ENCODE data around the gene TRAPPC5.

Gene TRAPPC5

GRCh38 chr19:7677669-7678311 lies 2.8 kb upstream of the TRAPPC5 start:
- no peak for DNase-seq

- no peak for DNase-seq
Observed at GRCh38 chr19:7678971-7679751, 1.5 kb upstream of the TRAPPC5 start.

DNA sequence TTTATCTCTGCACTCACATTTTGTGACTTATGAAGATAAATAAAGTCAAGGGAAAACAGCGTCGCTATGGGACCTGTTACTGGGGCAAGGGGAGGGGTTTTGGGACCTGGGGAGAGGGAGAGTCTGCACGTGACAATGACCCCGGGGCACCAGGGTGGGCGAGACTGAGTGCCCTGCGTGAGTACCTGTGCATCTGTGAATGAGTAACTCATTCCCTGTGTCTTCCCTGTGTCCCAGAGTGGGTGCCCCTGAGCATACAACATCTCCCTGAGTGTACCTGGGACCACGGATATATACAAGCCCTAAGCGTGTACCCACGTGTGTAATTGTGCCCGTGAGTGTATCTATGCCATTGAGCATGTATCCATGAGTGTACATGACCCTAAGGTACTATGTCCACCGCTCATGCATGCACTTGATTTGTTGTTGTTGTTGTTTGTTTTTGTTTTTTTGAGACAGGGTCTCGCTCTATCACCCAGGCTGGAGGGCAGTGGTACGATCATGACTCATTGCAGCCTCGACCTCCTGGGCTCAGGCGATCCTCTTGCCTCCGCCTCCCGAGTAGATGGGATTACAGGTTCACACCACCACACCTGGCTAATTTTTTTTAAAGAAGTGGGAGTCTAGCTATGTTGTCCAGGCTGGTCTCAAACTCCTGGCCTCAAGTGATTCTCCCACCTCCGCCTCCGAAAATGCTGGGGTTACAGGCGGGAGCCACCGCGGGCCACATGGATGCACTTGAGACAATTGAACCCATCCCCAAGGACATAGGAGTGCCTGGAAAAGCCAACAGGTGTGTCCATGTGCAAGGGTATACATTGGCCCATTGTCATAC lies 645 bp upstream of the TRAPPC5 start:
- DNase-seq, result no peak

GRCh38 chr19:7681340-7682174 lies 924 bp downstream of the TRAPPC5 start:
- peak; percentile 78 for DNase-seq

DNA sequence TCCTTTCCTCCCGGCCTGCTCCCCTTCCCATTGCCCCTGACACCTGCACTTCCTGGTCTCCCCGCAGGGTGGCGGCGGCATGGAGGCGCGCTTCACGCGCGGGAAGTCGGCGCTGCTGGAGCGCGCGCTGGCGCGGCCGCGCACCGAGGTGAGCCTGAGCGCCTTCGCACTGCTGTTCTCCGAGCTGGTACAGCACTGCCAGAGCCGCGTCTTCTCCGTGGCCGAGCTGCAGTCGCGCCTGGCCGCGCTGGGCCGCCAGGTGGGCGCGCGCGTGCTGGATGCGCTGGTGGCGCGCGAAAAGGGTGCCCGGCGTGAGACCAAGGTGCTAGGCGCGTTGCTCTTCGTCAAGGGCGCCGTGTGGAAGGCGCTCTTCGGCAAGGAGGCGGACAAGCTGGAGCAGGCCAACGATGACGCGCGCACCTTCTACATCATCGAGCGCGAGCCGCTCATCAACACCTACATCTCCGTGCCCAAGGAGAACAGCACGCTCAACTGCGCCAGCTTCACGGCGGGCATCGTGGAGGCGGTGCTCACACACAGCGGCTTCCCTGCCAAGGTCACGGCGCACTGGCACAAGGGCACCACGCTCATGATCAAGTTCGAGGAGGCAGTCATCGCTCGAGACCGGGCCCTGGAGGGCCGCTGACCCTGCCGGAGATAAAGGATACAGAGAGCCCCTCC lies 1.7 kb downstream of the TRAPPC5 start:
- no peak for DNase-seq

GRCh38 chr19:7685546-7686445 lies 5.2 kb downstream of the TRAPPC5 start:
- DNase-seq, result peak; percentile 22

DNA sequence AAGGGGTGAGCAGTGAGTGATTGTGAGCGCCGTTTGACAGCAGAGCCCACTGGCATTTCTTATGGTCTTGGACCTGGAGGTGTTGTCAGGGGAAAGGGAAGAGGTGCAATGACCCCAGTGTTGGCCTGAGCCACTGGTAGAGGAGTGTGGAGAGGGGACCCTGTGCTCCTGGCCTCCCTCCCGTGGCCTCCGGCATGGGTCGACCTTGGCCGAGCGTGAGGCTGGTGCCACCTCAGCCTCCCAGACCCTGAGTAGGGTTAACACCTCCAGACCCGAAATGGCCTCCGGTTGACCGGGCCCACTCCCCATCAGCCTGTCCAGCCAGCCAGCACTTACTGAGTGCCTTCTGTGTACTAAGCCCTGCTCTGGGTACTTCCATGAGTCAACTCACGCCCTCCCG lies 6.5 kb downstream of the TRAPPC5 start:
- DNase-seq, result no peak

DNA sequence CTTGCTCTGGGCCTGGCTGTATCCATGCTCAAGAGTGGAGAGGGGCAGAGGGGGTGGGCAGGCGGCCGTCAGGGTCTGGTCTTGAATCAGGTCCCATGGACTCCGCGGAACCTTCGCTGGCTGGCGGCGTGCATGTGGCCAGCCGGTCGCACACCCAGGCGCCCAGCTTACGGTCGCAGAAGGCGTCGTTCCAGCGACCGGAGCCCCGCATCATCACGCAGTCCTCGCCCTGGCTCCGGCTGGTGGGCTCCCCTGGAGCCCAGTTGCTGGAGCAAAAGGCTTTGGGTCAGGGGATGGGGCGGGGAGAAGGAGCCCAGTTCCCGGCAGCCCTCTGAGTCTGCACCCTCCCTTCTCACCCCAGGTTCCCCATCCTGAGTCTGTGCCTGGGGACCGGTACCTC lies 8.5 kb downstream of the TRAPPC5 start:
- no peak for DNase-seq

GRCh38 chr19:7690779-7691258 lies 10.2 kb downstream of the TRAPPC5 start:
- DNase-seq, result no peak

DNA sequence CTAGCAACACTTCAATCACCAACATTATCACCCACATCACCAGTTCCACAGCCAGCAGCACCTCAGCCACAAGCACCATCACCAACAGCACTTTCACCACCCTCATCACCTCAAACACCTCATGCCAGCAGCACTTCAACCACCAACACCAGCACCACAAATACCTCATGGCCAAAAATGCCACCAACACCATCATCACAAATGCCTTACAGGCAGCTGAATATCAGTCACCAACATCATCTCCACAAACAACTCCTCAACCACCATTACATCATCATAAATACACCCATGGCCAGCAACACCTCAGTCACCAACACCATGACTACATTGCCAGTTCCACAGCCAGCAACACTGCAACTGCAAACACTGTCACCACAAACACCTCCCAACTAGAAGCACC lies 10.9 kb downstream of the TRAPPC5 start:
- no peak for DNase-seq

DNA sequence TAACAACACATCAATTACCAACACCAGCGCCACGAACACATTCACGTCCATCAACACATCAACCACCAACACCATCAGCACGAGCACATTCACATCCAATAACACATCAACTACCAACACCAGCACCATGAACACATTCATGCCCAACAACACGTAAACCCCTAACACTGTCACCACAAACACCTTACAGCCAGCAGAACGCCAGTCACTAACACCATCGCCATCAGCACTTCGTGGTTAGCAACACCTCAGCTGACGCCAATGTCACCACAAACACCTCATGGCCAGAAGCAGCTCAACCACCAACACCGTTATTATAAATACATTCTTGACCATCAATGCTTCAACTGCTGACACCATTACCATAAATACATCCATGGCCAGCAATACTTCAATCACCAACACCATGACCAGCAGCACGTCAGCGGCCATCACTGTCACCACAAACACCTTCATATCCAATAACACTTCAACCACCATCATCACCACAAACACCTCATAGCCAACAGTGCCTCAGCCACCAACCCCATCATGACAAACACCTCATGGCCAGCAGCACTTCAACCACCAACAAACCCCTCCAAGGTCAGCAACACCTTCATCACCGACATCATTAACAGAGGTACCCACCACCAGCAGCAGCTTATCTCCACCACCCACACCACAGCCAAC lies 11.9 kb downstream of the TRAPPC5 start:
- no peak for DNase-seq

DNA sequence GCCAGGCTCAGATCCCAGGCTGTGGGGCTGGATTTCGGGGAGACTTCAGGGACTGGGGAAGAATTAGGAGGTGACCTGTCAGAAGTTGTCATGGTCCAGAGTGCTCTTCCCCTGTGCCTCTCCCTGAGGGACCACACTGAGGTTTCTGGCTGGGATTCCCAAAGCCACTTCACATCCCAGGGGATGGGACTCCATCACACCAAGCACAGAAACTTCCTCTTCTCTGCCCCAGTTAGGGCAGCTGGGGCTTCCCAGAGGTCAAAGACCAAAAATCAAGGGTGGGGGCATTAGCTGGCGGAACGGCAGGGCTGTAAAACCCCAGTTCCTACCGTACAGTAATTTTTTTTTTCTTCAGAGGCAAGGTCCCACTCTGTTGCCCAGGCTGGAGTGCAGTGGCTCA lies 13.9 kb downstream of the TRAPPC5 start:
- no peak for DNase-seq

GRCh38 chr19:7697721-7698287 lies 17.2 kb downstream of the TRAPPC5 start:
- no peak for DNase-seq

GRCh38 chr19:7698583-7698982 lies 17.9 kb downstream of the TRAPPC5 start:
- no peak for DNase-seq

- no peak for DNase-seq
Observed at GRCh38 chr19:7699003-7699402, 18.4 kb downstream of the TRAPPC5 start.

- DNase-seq, result no peak
Observed at GRCh38 chr19:7699417-7700401, 19.1 kb downstream of the TRAPPC5 start.

DNA sequence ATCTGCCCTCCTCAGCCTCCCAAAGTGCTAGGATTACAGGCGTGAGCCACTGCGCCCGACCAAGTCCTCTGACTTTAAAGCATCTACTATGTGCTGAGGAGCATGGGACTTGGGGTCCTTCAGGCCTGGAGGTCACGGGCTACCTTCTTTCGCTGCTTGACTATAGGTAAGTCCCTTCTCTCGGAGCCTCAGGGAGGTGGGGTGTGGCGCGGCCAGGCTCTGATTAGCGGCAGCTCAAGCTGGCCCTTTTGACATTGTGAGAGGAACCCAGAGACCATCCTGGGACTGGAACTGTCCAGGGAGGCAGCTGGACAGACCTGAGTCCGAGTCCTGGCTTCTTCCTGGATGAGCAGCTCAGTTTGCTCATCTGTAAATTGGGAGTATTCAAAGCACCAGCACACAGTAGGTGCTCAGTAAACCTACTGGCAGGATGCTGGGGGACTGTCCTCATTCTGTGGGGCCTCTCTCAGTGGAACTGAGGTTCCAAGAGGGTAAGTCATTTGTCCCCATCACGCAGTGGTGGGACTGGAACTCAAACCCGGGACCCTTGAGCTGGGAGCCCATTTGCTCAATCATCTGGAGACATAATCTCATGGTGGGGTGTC lies 20.5 kb downstream of the TRAPPC5 start:
- no peak for DNase-seq

All from EL (cell line).